Measurements from ENCODE around the gene STXBP4. TPM values are rescaled to one million over a fixed set of nuclear protein-coding genes. Genes with fewer than 3 reads are reported as not detected.
A peak's percentile ranks its signal among the peaks of the same experiment; 100 is the strongest.
"Not testable (repeated sequence)": the region's sequence is repeated elsewhere in the genome, so short reads cannot be mapped to it uniquely, and the experiment has no call there.

Gene STXBP4
- total RNA-seq, 1 experiment from 2014 or later = 16.5 TPM

DNA sequence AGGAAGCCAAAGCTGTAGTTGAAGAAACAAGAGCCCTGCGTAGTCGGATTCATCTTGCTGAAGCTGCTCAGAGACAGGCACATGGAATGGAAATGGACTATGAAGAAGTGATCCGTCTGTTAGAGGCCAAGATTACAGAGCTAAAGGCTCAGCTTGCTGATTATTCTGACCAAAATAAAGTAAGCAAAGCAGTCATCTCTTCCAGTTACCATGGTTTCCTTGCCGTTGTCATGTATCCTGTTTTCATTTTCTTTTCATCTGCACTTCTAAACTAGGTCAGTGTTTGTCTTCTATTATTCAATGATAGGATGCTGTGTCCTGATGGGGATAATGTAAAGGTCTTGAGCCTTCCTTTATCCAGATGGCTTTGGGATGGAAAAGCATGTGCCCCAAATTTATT, 104.3 kb downstream of the STXBP4 start:
- TF ChIP-seq, protein P1, sequence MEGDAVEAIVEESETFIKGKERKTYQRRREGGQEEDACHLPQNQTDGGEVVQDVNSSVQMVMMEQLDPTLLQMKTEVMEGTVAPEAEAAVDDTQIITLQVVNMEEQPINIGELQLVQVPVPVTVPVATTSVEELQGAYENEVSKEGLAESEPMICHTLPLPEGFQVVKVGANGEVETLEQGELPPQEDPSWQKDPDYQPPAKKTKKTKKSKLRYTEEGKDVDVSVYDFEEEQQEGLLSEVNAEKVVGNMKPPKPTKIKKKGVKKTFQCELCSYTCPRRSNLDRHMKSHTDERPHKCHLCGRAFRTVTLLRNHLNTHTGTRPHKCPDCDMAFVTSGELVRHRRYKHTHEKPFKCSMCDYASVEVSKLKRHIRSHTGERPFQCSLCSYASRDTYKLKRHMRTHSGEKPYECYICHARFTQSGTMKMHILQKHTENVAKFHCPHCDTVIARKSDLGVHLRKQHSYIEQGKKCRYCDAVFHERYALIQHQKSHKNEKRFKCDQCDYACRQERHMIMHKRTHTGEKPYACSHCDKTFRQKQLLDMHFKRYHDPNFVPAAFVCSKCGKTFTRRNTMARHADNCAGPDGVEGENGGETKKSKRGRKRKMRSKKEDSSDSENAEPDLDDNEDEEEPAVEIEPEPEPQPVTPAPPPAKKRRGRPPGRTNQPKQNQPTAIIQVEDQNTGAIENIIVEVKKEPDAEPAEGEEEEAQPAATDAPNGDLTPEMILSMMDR (conservative IDR thresholded peaks at IDR 0.05) = no peak
- Histone ChIP-seq H3K4ac (ENCODE audit: low read depth, low read length) (no peak overlapping the region), H2AK5ac (ENCODE audit: insufficient read length, low read length) (no peak overlapping the region), H2BK120ac (ENCODE audit: low read depth, low read length, poor library complexity, severe bottlenecking) (no peak overlapping the region), H3K9me3 (ENCODE audit: control insufficient read depth, low read depth, low read length) (no peaks in the 10 kb centered on the region), H4K8ac (replicated peaks; ENCODE audit: insufficient read length, low read depth, low read length) (no peak overlapping the region), H3K18ac (ENCODE audit: insufficient read length, low read depth, low read length) (no peak overlapping the region), H2BK5ac (ENCODE audit: insufficient read length, low read length) (no peak overlapping the region), H2AFZ (ENCODE audit: low read length) (no peak overlapping the region), H3K27me3 (ENCODE audit: insufficient read depth, low read length) (no peaks in the 10 kb centered on the region), H3K79me2 (ENCODE audit: insufficient read depth, low read length) (no peaks in the 10 kb centered on the region), H3T11ph (ENCODE audit: low read length) (no peak overlapping the region), H3K9ac (ENCODE audit: extremely low read depth, insufficient read length, low read length) (no peak overlapping the region), H3K23me2 (ENCODE audit: insufficient read length, low read depth, low read length, poor library complexity, severe bottlenecking) (no peaks in the 10 kb centered on the region), H4K20me1 (ENCODE audit: control insufficient read depth, insufficient read depth, insufficient read length) (no peaks in the 10 kb centered on the region), H3K23ac (ENCODE audit: insufficient read length, low read depth, low read length) (no peak overlapping the region), H3K79me1 (ENCODE audit: insufficient read depth, low read depth, low read length, poor library complexity, severe bottlenecking) (no peaks in the 10 kb centered on the region), H2BK15ac (ENCODE audit: low read depth, low read length) (no peak overlapping the region), H4K91ac (ENCODE audit: insufficient read length, low read depth, low read length) (no peak overlapping the region), H4K5ac (ENCODE audit: insufficient read length, low read depth, low read length) (no peak overlapping the region), H3K4me2 (ENCODE audit: insufficient read depth, insufficient read length, low read length) (no peak overlapping the region), H3K27ac (ENCODE audit: insufficient read length, low read depth, low read length) (no peak overlapping the region), H3K56ac (ENCODE audit: insufficient read length, low read depth, low read length) (no peak overlapping the region), H3K4me1 (ENCODE audit: insufficient read depth, low read length) (no peaks in the 10 kb centered on the region), H2BK12ac (ENCODE audit: insufficient read length, low read depth, low read length) (no peak overlapping the region), H3K14ac (ENCODE audit: insufficient read depth, low read length) (no peak overlapping the region), H2BK20ac (ENCODE audit: low read depth, low read length, poor library complexity, severe bottlenecking) (no peak overlapping the region)
- DNase-seq = no peak
- Mint-ChIP-seq H3K4me3 (no peak overlapping the region), H3K9me3 (no peaks in the 10 kb centered on the region), H3K36me3 (ENCODE audit: insufficient read depth in 1 of 3, low read depth in 3 of 3) (no peaks in the 10 kb centered on the region), H3K27me3 (ENCODE audit: low read depth) (no peaks in the 10 kb centered on the region), H3K4me1 (peaks cover 7 to 10% of the 10 kb centered on the region in 2 experiments), H3K27ac (peak overlapping the region in 1 of 3 experiments; percentile 6; a peak in 1 of 7 replicates)
- no CpG with 5 or more reads among the region's 4 CpGs for WGBS (ENCODE audit: extremely low coverage, insufficient read length, low lambda C conversion rate)

DNA sequence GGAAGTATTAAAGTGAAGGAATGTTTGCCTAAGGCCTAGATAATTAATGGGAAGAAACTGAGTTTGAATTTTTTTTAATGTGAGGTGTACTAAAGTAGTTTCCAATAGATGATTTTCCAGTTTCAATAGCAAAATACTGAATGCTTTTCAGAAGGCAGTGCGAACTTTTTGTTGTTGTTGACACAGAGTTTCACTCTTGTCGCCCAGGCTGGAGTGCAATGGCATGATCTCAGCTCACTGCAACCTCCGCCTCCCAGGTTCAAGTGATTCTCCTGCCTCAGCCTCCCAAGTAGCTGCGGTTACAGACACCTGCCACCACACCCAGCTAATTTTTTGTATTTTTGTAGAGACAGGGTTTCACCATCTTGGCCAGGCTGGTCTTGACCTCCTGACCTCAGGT, 104.9 kb downstream of the STXBP4 start:
- H3K23ac ChIP-seq (ENCODE audit: insufficient read length, low read depth, low read length); H2BK5ac ChIP-seq (ENCODE audit: insufficient read length, low read length); H3K56ac ChIP-seq (ENCODE audit: insufficient read length, low read depth, low read length); H2AK5ac ChIP-seq (ENCODE audit: insufficient read length, low read length); H3K14ac ChIP-seq (ENCODE audit: insufficient read depth, low read length); H2BK20ac ChIP-seq (ENCODE audit: low read depth, low read length, poor library complexity, severe bottlenecking); H3K9ac ChIP-seq (ENCODE audit: extremely low read depth, insufficient read length, low read length); DNase-seq; H2BK12ac ChIP-seq (ENCODE audit: insufficient read length, low read depth, low read length); H4K91ac ChIP-seq (ENCODE audit: insufficient read length, low read depth, low read length); H3K79me2 ChIP-seq (ENCODE audit: insufficient read depth, low read length); H4K5ac ChIP-seq (ENCODE audit: insufficient read length, low read depth, low read length); H3K9me3 ChIP-seq (ENCODE audit: control insufficient read depth, low read depth, low read length); H4K20me1 ChIP-seq (ENCODE audit: control insufficient read depth, insufficient read depth, insufficient read length); H3K23me2 ChIP-seq (ENCODE audit: insufficient read length, low read depth, low read length, poor library complexity, severe bottlenecking); H3K4me3 Mint-ChIP-seq; H3T11ph ChIP-seq (ENCODE audit: low read length); H3K27me3 Mint-ChIP-seq (ENCODE audit: low read depth); H2BK15ac ChIP-seq (ENCODE audit: low read depth, low read length); H3K36me3 Mint-ChIP-seq (ENCODE audit: insufficient read depth in 1 of 3, low read depth in 3 of 3); H3K79me1 ChIP-seq (ENCODE audit: insufficient read depth, low read depth, low read length, poor library complexity, severe bottlenecking); H4K8ac ChIP-seq (replicated peaks; ENCODE audit: insufficient read length, low read depth, low read length); H3K27ac ChIP-seq (ENCODE audit: insufficient read length, low read depth, low read length); H2BK120ac ChIP-seq (ENCODE audit: low read depth, low read length, poor library complexity, severe bottlenecking); H3K4ac ChIP-seq (ENCODE audit: low read depth, low read length); H3K27ac Mint-ChIP-seq; H3K9me3 Mint-ChIP-seq; H2AFZ ChIP-seq (ENCODE audit: low read length); H3K4me1 ChIP-seq (ENCODE audit: insufficient read depth, low read length); H3K27me3 ChIP-seq (ENCODE audit: insufficient read depth, low read length); H3K18ac ChIP-seq (ENCODE audit: insufficient read length, low read depth, low read length); H3K4me2 ChIP-seq (ENCODE audit: insufficient read depth, insufficient read length, low read length): not testable (repeated sequence)
- no CpG with 5 or more reads among the region's 4 CpGs for WGBS (ENCODE audit: extremely low coverage, insufficient read length, low lambda C conversion rate)
- peaks cover 7 to 10% of the 10 kb centered on the region in 2 experiments for H3K4me1 Mint-ChIP-seq

Measured in H9 (cell line).